ENCODE results near the gene LRGUK.

GRCh38 chr7:134246347-134246746 lies 119.2 kb downstream of the LRGUK start:
- TF ChIP-seq ATF3 (IDR thresholded peaks at IDR 0.05; ENCODE audit: insufficient read depth, low read depth, low read length) (no peak), RXRA (IDR thresholded peaks at IDR 0.05; ENCODE audit: insufficient read depth, low read depth, low read length) (no peak), RFX5 (IDR thresholded peaks at IDR 0.05; ENCODE audit: borderline replicate concordance, low read depth, low read length) (no peak), TCF12 (IDR thresholded peaks at IDR 0.05; ENCODE audit: low read depth, low read length) (no peak), YY1 (IDR thresholded peaks at IDR 0.05; ENCODE audit: low read depth, low read length) (no peak), KDM1A (IDR thresholded peaks at IDR 0.05; ENCODE audit: borderline replicate concordance, low read length) (no peak), POLR2A (IDR thresholded peaks at IDR 0.05; ENCODE audit: control extremely low read depth in 1 of 2, low read depth in 2 of 2, low read length in 2 of 2) (no peak), KDM4A (IDR thresholded peaks at IDR 0.05; ENCODE audit: low read depth, low read length, severe bottlenecking) (no peak), EGR1 (IDR thresholded peaks at IDR 0.05; ENCODE audit: borderline replicate concordance, low read depth, low read length) (no peak), JUND (IDR thresholded peaks at IDR 0.05; ENCODE audit: low read length) (no peak), POLR2AphosphoS5 (IDR thresholded peaks at IDR 0.05; ENCODE audit: low read depth, low read length) (no peak), ZNF274 (IDR thresholded peaks at IDR 0.05; ENCODE audit: borderline replicate concordance, extremely low read depth, low read length) (no peak), CTCF (IDR thresholded peaks at IDR 0.05; ENCODE audit: control extremely low read depth in 1 of 3, insufficient read depth in 1 of 3, low read depth in 1 of 3, low read length in 3 of 3) (no peak), EZH2 (IDR thresholded peaks at IDR 0.05; ENCODE audit: low read depth, low read length, severe bottlenecking) (no peak)
